B cell (primary cell): ENCODE data around the gene PAX6. TPM values are rescaled to one million over a fixed set of nuclear protein-coding genes. Genes with fewer than 3 reads are reported as not detected.

Source experiments
- ATAC-seq: fragments of 200-7000 bp; cut with Tn5 transposase; one replicate; pipeline ENCODE4 v1.10.0; 2021; ENCODE audit warnings: low read depth, mild to moderate bottlenecking, moderate number of reproducible peaks, moderate library complexity
- CTCF ChIA-PET: fragments of 350-600 bp; sonication (Branson Sonifier 250); formaldehyde crosslinking; loops from one replicate; lab custom pipeline; 2021; ENCODE audit warnings: antibody characterized with exemption, inconsistent platforms; lab: Charles Lee
- POLR2A ChIA-PET: fragments of 350-600 bp; sonication (Branson Sonifier 250); formaldehyde crosslinking; loops from one replicate; lab custom pipeline; 2021; ENCODE audit warnings: antibody characterized with exemption; lab: Charles Lee
- DNase-seq: peaks from one replicate; pipeline ENCODE4 v3.0.0; 2013
- H2AFZ ChIP-seq: 2 replicates; pipeline ENCODE4 v1.6.1; 2012; ENCODE audit warnings: mild to moderate bottlenecking, low read depth, low read length; ENCODE audit not compliant: insufficient read depth, poor library complexity, severe bottlenecking
- H3K27ac ChIP-seq, 2 donors: 1 replicate in 1 of 2; 2 replicates in 1 of 2; pipeline ENCODE4 v1.5.1; 2012 to 2013; ENCODE audit warnings: low read length in 2 of 2, mild to moderate bottlenecking in 2 of 2, moderate library complexity in 1 of 2
- H3K27me3 ChIP-seq, 4 experiments: fragments of 200-600 bp in 1 of 4; sonication (generic) in 1 of 4; replicated peaks in 1 of 4; 1 replicate in 2 of 4; 2 replicates in 2 of 4; pipeline versions ENCODE4 v1.6.1 to v1.7.0; 2013 to 2016; ENCODE audit warnings: low read length in 3 of 4, mild to moderate bottlenecking in 2 of 4, mixed read lengths in 1 of 4, moderate library complexity in 1 of 4; ENCODE audit not compliant: insufficient read depth in 4 of 4, control insufficient read depth in 3 of 4; ENCODE audit errors: control extremely low read depth in 1 of 4
- H3K36me3 ChIP-seq, 2 experiments: replicated peaks in 1 of 2; 1 replicate in 1 of 2; 2 replicates in 1 of 2; pipeline versions ENCODE4 v1.6.1 to v1.7.1; 2013; ENCODE audit warnings: low read length in 1 of 2; ENCODE audit not compliant: insufficient read depth in 2 of 2, control insufficient read depth in 1 of 2; ENCODE audit errors: control extremely low read depth in 1 of 2, extremely low read depth in 1 of 2
- H3K4me1 ChIP-seq, 2 donors: fragments of 200-600 bp in 1 of 2; sonication (generic) in 1 of 2; 1 replicate in 1 of 2; 2 replicates in 1 of 2; pipeline versions ENCODE4 v1.5.1 to v1.6.1; 2013 to 2017; ENCODE audit warnings: low read length in 2 of 2; ENCODE audit not compliant: control insufficient read depth in 2 of 2, insufficient read depth in 2 of 2
- H3K4me2 ChIP-seq: replicated peaks from 2 replicates; pipeline ENCODE3; 2012; ENCODE audit warnings: mild to moderate bottlenecking, low read depth, low read length; ENCODE audit not compliant: poor library complexity, severe bottlenecking
- H3K4me3 ChIP-seq, 5 experiments: fragments of 200-600 bp in 1 of 5; sonication (generic) in 1 of 5; 1 replicate in 3 of 5; 2 replicates in 2 of 5; pipeline versions ENCODE4 v1.5.1 to v1.7.0; 2011 to 2016; ENCODE audit warnings: low read length in 4 of 5, mild to moderate bottlenecking in 4 of 5, low read depth in 2 of 5, control low read depth in 1 of 5, moderate library complexity in 1 of 5; ENCODE audit not compliant: insufficient read depth in 1 of 5; ENCODE audit errors: control extremely low read depth in 1 of 5, extremely low read depth in 1 of 5
- H3K79me2 ChIP-seq: fragments of 200-600 bp; sonication (generic); one replicate; pipeline ENCODE4 v1.6.0; 2016; ENCODE audit warnings: low read length; ENCODE audit not compliant: control insufficient read depth, insufficient read depth
- H3K9ac ChIP-seq: fragments of 200-600 bp; sonication (generic); 2 replicates; pipeline ENCODE4 v1.6.1; 2017; ENCODE audit warnings: mild to moderate bottlenecking, low read length, moderate library complexity
- H3K9me3 ChIP-seq, 3 donors: one replicate each; pipeline versions ENCODE4 v1.6.1 to v1.7.1; 2013; ENCODE audit warnings: low read length in 2 of 3; ENCODE audit not compliant: control insufficient read depth in 2 of 3, insufficient read depth in 1 of 3; ENCODE audit errors: control extremely low read depth in 1 of 3
- H4K20me1 ChIP-seq: 2 replicates; pipeline ENCODE4 v1.6.0; 2012; ENCODE audit warnings: mild to moderate bottlenecking, low read length; ENCODE audit not compliant: insufficient read depth, control insufficient read depth, poor library complexity, severe bottlenecking
- H3K27ac Mint-ChIP-seq: one replicate; pipeline ENCODE4 v1.8.0; 2021; ENCODE audit warnings: mixed read lengths
- H3K27me3 Mint-ChIP-seq: one replicate; pipeline ENCODE4 v1.8.0; 2021; ENCODE audit warnings: mixed read lengths
- H3K4me1 Mint-ChIP-seq: one replicate; pipeline ENCODE4 v1.8.0; 2021; ENCODE audit warnings: mixed read lengths
- H3K4me3 Mint-ChIP-seq: one replicate; pipeline ENCODE4 v1.8.0; 2021; ENCODE audit warnings: mixed read lengths
- H3K9me3 Mint-ChIP-seq: one replicate; pipeline ENCODE4 v1.8.0; 2022; ENCODE audit warnings: mixed read lengths; ENCODE audit not compliant: insufficient read depth
- EZH2 ChIP-seq: IDR thresholded peaks from 2 replicates; pipeline ENCODE4 v1.6.1; 2012; ENCODE audit warnings: borderline replicate concordance, low read depth, mild to moderate bottlenecking, moderate library complexity, low read length; ENCODE audit not compliant: insufficient read depth, poor library complexity, severe bottlenecking
- WGBS: methylation state at CpG from one replicate; pipeline ENCODE4 v1.1.5; 2013; ENCODE audit warnings: missing lambda C conversion rate; ENCODE audit not compliant: insufficient coverage; 5-methylcytosine and 5-hydroxymethylcytosine counted together
- intact Hi-C: fragments of 100-400 bp; cut with micrococcal nuclease; formaldehyde crosslinking; loops from one replicate; pipeline ENCODE4 v1.10.0; 2022
- polyA plus RNA-seq: library from polyadenylated mRNA; depleted of rRNA; stranded (reverse); fragments of >200 nt; gene quantifications from 2 replicates; pipeline ENCODE4 v1.2.3, GENCODE V29; 2012
- total RNA-seq, 2 donors: library from RNA; stranded (reverse); fragments of 120-200 nt in 1 of 2; gene quantifications; 1 replicate in 1 of 2; 2 replicates in 1 of 2; pipeline versions ENCODE4 v1.2.3 to v1.2.4, GENCODE V29; 2013 to 2022
- TF ChIP-seq, protein P1 (sequence below): fragments of 200-600 bp; IDR thresholded peaks from one replicate; pipeline ENCODE4 v1.8.0; 2022; ENCODE audit warnings: antibody characterized with exemption, mild to moderate bottlenecking

The PAX6 gene
- total and polyA plus RNA-seq, 2 donors (not counting 1 experiment from before 2014, with no cell fraction given): not detected

DNA sequence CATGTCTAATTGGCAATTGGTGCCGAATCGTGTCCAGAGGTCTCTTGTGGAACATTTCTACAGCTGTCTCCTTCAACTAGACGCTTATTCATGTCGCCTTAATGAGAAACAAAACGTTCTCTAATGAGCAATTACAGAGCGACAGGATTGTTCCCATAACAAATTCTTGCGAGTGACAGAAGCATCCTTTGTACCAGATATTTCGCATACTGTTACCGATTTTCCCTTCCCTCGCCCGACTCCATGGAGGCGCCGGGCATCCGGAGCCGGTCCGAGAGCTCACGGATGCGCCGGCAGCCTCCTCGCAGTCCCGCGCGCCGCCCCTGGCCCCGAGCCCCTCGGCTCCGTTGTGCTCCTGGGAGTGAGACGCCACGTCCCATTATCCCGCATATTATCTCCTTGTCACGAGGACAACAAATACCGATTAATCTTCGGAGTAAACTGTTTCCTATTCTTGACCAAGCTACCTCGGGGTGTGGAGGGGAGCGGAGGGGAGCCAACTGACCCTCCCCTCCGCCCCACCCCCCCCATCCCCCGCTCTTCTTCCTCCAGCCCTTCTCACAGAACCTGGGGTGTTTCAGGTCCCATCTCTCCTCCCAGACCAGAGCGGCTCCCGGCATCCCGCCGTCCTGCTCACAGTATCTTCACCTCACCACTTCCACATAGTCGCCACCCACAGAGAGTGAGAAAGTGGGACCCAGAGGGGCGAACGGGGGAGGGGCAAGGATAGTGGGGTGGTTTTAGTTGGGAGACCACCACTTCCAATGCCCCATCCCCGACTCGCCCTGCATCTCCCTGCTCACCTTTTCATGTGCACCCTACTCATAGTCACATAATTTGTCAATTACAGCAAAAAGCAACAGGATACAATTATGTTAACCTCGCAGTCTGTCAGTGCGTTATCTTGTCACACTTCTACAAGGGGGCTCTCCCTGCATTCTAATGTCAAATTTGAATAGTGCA, 11.4 kb downstream of the PAX6 start:
- ChIA-PET CTCF (no interaction called here), POLR2A (no interaction called here)
- no peak for TF ChIP-seq EZH2
- TF ChIP-seq, protein P1, sequence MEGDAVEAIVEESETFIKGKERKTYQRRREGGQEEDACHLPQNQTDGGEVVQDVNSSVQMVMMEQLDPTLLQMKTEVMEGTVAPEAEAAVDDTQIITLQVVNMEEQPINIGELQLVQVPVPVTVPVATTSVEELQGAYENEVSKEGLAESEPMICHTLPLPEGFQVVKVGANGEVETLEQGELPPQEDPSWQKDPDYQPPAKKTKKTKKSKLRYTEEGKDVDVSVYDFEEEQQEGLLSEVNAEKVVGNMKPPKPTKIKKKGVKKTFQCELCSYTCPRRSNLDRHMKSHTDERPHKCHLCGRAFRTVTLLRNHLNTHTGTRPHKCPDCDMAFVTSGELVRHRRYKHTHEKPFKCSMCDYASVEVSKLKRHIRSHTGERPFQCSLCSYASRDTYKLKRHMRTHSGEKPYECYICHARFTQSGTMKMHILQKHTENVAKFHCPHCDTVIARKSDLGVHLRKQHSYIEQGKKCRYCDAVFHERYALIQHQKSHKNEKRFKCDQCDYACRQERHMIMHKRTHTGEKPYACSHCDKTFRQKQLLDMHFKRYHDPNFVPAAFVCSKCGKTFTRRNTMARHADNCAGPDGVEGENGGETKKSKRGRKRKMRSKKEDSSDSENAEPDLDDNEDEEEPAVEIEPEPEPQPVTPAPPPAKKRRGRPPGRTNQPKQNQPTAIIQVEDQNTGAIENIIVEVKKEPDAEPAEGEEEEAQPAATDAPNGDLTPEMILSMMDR: no peak
- Histone ChIP-seq H3K4me2 (peak overlapping the region; percentile 22), H3K36me3 (no peaks in the 10 kb centered on the region), H3K4me1 (peaks cover 15 to 28% of the 10 kb centered on the region in 2 donors), H3K27me3 (peaks cover 0 to 84% (median 71%) of the 10 kb centered on the region in 4 experiments), H2AFZ (no peak overlapping the region), H3K79me2 (no peaks in the 10 kb centered on the region), H3K9me3 (peaks cover 0 to 69% (median 16%) of the 10 kb centered on the region in 3 donors), H4K20me1 (no peaks in the 10 kb centered on the region), H3K27ac (no peak overlapping the region), H3K9ac (no peak overlapping the region), H3K4me3 (no peak overlapping the region)
- Mint-ChIP-seq H3K4me3 (peak overlapping the region; percentile 34), H3K27ac (no peak overlapping the region), H3K4me1 (peaks cover 25% of the 10 kb centered on the region), H3K27me3 (peaks cover 74% of the 10 kb centered on the region), H3K9me3 (no peaks in the 10 kb centered on the region)
- intact Hi-C loops: loop anchor here (2.0 kb wide), 1 partner anchor 21 kb away; no protein-coding TSS in a partner anchor
- DNase-seq (peak; percentile 29), ATAC-seq (no peak)
- WGBS: 8% methylated on average over 35 of the region's 48 CpGs
